Upper lobe of left lung (tissue), 4 donors: ENCODE measurements around the gene FOXM1.

ENCODE experiments used
- EP300 ChIP-seq, 4 donors: sonication (generic); formaldehyde crosslinking; IDR thresholded peaks; one replicate each; pipeline ENCODE4 v1.5.1; 2017; ENCODE audit warnings: antibody characterized with exemption in 4 of 4, control low read depth in 2 of 4
- TF ChIP-seq, protein P1 (sequence below), 6 experiments: fragments of 450-650 bp in 4 of 6; fragments of 200-600 bp in 2 of 6; sonication (generic) in 2 of 6; IDR thresholded peaks; one replicate each; pipeline ENCODE4 v1.5.1; 2016 to 2019; ENCODE audit warnings: antibody characterized with exemption in 6 of 6

DNA sequence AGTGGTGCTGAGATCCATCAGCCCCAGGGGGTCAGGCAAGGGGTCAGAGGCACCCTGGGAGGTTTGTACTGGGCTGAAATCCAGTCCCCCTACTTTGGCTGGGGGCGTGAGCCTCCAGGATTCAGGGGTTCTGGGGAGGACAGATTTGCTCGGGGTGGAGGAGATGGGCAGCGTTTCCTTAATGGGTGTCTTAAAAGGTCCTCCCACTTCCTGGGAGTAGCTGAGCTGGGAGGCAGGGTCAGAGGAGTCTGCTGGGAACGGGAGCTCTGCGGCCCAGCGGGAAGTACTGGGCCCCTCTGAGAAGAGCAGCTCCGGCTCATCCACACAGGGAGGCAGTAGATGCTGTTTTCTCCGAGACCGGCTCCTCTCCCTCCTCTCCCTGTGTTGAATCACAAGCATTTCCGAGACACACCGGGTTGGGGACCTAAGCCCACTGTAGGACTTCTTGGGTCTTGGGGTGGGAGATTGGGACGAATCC, 18.0 kb downstream of the FOXM1 start:
- no peak for TF ChIP-seq EP300 (IDR thresholded peaks at IDR 0.05)
- TF ChIP-seq, protein P1, sequence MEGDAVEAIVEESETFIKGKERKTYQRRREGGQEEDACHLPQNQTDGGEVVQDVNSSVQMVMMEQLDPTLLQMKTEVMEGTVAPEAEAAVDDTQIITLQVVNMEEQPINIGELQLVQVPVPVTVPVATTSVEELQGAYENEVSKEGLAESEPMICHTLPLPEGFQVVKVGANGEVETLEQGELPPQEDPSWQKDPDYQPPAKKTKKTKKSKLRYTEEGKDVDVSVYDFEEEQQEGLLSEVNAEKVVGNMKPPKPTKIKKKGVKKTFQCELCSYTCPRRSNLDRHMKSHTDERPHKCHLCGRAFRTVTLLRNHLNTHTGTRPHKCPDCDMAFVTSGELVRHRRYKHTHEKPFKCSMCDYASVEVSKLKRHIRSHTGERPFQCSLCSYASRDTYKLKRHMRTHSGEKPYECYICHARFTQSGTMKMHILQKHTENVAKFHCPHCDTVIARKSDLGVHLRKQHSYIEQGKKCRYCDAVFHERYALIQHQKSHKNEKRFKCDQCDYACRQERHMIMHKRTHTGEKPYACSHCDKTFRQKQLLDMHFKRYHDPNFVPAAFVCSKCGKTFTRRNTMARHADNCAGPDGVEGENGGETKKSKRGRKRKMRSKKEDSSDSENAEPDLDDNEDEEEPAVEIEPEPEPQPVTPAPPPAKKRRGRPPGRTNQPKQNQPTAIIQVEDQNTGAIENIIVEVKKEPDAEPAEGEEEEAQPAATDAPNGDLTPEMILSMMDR (IDR thresholded peaks at IDR 0.05), result no peak
